GM18526 (cell line): Measurements from ENCODE around the gene GMDS.

Experiments used
- POLR2A ChIP-seq: IDR thresholded peaks from 3 replicates; pipeline ENCODE4 v1.6.1; 2011; ENCODE audit not compliant: insufficient read length; ENCODE audit errors: extremely low read depth

Gene GMDS

GRCh38 chr6:1786455-1787453 lies 458.7 kb downstream of the GMDS start:
- TF ChIP-seq POLR2A = no peak

GRCh38 chr6:1784422-1784884 lies 461.0 kb downstream of the GMDS start:
- TF ChIP-seq POLR2A = no peak

DNA sequence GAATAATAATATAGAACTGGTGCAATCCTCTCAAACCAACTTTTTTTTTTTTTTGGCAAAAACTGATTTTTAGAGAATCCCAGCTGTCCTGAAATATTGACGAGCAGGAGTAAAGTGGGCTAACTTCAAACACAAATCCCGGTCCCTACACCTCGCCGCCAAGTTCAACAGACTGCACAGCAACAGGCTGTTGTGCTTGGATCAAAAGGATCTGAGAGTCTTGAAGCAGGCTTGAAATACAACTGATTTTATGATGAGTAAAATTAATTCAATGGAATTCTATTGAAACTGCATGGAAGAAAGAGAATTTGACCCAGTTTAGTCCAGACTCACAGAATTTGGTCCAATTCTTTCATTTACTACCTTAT lies 463.6 kb downstream of the GMDS start:
- no peak for TF ChIP-seq POLR2A

- TF ChIP-seq POLR2A = no peak
These were observed 464.1 kb downstream of the GMDS start for GRCh38 chr6:1781152-1781816.

DNA sequence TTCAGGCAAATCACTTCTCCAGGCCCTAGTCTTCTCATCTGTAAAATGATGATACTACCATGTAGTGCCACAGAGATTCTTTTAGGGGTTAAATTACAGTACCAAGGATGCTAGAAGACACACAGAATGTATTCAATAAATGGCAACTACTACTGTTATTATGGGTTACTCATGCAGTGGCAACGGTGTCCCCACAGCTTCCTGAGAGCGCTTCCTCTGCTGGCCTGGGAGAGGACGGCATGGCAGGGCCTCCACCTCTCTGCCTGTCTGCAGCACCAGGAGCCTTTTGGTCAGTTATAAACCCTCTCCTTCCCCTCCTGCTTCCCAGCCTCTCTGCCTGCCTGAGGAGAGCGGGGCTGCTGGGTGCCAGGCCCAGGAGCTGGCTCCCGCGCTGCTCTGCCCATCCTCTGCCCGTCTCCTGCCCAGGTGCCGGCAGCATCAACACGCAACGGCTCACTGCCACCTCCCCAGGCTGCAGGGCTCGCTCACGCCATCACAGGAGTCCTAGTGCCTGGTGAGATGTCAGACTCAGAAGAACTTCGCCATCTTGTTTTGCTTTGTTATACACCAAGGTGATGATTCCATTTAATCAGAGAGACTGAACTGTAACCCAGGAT lies 465.0 kb downstream of the GMDS start:
- no peak for TF ChIP-seq POLR2A

GRCh38 chr6:1778686-1779235 lies 466.6 kb downstream of the GMDS start:
- no peak for TF ChIP-seq POLR2A

DNA sequence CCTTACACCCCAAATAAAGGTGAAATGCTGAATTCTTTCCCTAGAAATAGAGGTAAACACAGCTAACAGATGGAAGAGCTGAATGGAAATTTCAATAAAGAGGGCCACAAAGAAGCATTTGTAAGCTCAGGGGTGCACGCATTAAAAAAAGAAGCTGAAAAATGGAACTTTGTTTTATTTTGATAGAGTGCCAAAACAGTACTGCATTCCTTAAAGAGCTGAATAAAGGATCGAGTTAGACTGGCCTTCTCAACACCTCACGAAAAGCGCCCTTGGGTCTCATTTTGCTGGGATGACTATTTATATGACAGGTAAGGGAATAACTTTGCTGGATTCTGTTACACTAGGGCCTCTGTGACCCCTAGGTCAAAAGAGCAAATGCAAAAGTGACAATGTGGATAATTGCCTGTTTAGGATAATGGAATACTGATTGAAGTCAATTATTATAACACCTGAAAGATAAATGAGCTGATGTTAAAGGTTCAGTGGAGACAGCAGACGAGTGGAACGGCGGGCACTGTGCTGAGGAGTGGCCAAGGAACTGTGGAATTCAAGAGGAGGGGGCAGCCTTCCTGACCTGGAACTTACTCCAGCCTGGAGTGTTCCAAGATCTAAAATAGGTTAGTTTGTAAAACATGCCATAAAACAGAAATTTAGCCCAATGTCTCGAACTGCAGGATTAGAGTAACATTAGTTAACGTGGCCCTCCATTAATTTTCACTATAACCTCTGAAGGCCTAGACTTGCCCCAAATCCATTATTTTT lies 467.3 kb downstream of the GMDS start:
- no peak for TF ChIP-seq POLR2A

GRCh38 chr6:1775441-1775840 lies 470.0 kb downstream of the GMDS start:
- TF ChIP-seq POLR2A = no peak

DNA sequence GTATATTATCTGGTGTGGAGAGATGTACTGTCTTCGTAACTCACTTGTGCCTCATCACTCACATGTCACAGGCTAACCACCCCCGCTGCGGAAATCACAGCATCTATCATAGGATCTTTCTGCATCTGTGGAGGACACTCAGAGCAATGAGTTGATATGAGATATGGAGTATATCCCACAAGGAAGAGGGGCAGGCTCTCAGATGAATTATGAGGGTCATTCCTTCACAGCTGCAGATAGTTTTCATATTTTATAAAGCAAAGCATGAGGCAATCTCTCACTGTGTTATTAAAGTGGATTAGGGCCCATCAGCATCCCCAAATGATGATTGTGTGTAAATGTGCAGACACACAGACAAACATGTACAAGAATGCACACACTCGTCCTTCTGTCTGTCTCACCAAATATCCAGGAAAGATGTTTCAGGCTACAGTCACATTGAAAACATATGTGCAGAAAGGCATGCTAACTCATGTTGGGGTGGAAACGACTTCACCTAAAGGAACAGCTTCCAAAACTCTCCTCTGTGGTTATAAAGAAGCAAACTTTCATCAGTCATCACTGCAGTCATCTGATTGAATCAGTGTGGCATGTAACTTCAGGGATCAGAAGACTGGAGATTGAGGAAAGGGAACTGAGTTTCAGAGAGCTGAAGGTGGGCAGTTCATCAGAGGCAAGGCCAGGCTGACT lies 471.0 kb downstream of the GMDS start:
- no peak for TF ChIP-seq POLR2A

DNA sequence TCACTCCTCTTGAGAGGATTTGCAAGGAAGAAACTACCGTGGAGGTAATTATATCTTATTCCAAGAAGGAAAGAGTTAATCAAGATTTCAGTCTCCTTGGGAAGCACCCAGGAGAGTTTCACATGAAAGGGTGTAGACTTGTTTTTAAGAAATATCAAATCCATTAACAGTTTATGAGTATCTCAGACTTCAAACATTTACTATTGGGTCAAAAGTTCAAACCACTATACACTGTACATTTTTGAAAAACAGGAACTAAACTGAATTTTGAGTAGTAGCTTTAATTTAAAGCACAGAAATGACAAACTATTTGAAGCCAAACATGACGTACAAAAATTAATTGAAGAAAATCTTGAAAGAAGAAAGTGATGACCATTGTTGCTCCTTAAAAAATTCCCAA lies 471.7 kb downstream of the GMDS start:
- TF ChIP-seq POLR2A = no peak

DNA sequence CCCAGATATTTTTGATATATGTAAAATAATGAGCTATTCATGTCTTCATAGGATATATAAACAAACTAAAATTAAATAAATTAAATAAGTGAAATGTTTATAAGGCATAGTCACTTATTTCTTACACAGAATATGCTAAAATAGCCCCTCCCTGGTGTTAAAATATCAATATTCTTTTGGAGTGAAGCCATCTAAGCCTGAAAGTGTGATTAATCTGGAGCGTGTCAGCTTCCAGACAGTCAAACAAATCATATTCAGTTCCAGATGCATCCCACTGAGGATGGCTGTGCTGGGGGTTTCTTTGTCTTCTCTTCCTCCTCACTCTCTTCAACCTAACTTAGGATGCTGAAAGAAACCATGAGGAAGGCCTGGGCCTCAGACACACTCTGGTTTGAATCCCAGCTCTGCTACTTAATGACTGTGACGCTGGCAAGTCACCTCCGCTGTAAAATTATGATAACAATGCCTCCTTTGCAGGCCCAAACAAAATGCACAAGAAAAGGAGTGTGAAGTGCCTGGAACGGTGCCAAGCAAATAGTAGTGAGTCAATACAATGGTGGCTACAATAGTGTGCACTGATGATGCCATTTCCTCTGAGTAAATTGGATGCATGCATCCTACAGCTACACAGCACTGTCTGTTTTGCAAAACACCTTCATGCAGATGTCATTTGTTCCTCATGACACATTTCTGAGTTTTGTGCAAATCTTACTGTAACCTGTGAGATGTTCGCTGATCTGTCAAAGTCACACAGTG lies 474.3 kb downstream of the GMDS start:
- TF ChIP-seq POLR2A = no peak

DNA sequence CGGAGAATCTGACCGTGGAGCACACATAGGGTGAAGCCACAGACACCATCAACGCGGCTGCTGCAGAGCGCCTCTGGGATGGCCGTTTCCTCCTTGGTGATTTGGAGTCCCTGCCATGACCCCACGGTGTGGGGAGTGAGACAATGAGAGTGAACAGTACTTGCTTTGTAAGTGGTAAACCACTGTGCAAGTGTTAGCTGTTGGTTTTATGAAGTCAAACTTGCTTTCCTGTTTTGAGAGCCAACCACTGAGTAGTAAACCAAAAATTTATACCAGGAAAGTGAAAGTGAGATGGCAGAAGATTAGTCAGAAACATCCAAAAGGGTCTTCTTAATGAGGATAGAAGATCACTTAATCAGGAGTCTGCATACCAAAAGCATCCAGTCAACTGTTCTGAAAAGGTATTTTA lies 475.0 kb downstream of the GMDS start:
- no peak for TF ChIP-seq POLR2A

DNA sequence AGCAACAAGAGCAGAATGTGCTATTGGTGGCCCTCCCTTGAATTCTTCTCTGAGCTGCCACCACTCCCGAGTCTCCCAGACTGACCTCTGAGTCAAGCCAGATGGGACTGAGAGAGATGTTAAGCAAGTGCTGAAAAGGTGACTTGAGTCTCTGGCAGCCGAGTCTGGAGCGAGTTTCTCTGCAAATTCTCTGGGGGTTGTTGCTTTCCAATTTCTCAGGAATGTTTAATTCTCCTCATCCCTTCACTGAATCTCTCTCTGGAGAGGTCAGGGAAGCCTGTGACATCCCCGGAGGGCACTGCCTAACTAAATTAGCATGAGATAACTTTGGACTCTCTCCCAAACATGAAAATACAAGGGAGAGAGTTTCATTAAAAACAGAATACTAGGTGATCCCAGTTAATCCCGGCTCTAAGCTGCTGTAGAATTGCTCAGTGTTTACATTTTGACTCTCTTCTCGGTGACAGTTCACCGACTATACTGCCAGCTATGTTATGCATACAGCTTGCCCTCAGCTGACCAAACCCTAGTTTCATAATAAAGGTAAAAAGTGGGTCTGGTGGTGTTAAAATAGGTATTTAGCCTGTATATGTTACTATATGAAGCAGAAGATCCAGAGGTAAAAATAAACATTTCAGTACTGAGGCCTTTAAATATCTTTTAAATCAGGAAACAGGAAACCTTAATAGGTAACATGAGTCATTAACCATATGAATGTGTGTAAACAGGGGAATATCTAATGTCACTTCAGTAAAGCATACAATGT lies 477.7 kb downstream of the GMDS start:
- no peak for TF ChIP-seq POLR2A
